TTC549 (cell line): ENCODE measurements around the gene FGF3.

Experiments used
- FAIRE-seq: peaks from 2 replicates; lab custom pipeline; 2012; peaks lifted over from hg19 to GRCh38; lab: Jason Lieb, UNC

FGF3 gene

GRCh38 chr11:69818603-69819441 is at the start of gene FGF3:
Gene FGF3 (minus strand): TSS chr11:69819416. CDS start chr11:69818933, 483 bp downstream.
- FAIRE-seq, result no peak

GRCh38 chr11:69868871-69869270 is 49.7 kb upstream of the FGF3 start:
- no peak for FAIRE-seq

- no peak for FAIRE-seq
Measured at GRCh38 chr11:69868006-69868810, 49.0 kb upstream of the FGF3 start.

GRCh38 chr11:69867076-69868005 is 48.1 kb upstream of the FGF3 start:
- no peak for FAIRE-seq

GRCh38 chr11:69866648-69867047 is 47.4 kb upstream of the FGF3 start:
- FAIRE-seq, result no peak

GRCh38 chr11:69865707-69866106 is 46.5 kb upstream of the FGF3 start:
- no peak for FAIRE-seq

GRCh38 chr11:69864686-69865661 is 45.8 kb upstream of the FGF3 start:
- FAIRE-seq, result no peak

- FAIRE-seq, result no peak
Measured at GRCh38 chr11:69863544-69864200, 44.5 kb upstream of the FGF3 start.

GRCh38 chr11:69862797-69863543 is 43.8 kb upstream of the FGF3 start:
- FAIRE-seq, result no peak

- FAIRE-seq, result no peak
Measured at GRCh38 chr11:69862331-69862771, 43.1 kb upstream of the FGF3 start.

GRCh38 chr11:69861901-69862300 is 42.7 kb upstream of the FGF3 start:
- FAIRE-seq, result no peak

GRCh38 chr11:69860796-69861445 is 41.7 kb upstream of the FGF3 start:
- FAIRE-seq, result no peak

- no peak for FAIRE-seq
Measured at GRCh38 chr11:69860244-69860643, 41.0 kb upstream of the FGF3 start.

GRCh38 chr11:69859275-69859934 is 40.2 kb upstream of the FGF3 start:
- FAIRE-seq, result no peak

- no peak for FAIRE-seq
Measured at GRCh38 chr11:69855421-69855820, 36.2 kb upstream of the FGF3 start.

- FAIRE-seq, result no peak
Measured at GRCh38 chr11:69854713-69855112, 35.5 kb upstream of the FGF3 start.

- FAIRE-seq, result no peak
Measured at GRCh38 chr11:69852056-69852455, 32.8 kb upstream of the FGF3 start.

GRCh38 chr11:69848201-69848600 is 29.0 kb upstream of the FGF3 start:
- FAIRE-seq, result no peak

- no peak for FAIRE-seq
Measured at GRCh38 chr11:69844396-69844795, 25.2 kb upstream of the FGF3 start.
